Measurements from ENCODE around the gene ZBED6.
"Not testable (repeated sequence)": the region's sequence is repeated elsewhere in the genome, so short reads cannot be mapped to it uniquely, and the experiment has no call there.

ZBED6 gene, protein sequence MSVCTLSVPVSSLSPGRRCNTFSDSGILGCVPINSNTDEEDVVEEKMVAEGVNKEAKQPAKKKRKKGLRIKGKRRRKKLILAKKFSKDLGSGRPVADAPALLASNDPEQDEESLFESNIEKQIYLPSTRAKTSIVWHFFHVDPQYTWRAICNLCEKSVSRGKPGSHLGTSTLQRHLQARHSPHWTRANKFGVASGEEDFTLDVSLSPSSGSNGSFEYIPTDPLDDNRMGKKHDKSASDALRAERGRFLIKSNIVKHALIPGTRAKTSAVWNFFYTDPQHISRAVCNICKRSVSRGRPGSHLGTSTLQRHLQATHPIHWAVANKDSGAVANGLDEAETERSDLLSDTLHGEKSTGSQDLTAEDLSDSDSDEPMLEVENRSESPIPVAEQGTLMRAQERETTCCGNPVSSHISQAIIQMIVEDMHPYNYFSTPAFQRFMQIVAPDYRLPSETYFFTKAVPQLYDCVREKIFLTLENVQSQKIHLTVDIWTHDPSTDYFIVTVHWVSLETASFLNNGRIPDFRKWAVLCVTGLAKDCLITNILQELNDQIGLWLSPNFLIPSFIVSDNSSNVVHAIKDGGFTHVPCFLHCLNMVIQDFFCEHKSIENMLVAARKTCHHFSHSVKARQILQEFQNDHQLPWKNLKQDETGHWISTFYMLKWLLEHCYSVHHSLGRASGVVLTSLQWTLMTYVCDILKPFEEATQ (N-terminal part only)

DNA sequence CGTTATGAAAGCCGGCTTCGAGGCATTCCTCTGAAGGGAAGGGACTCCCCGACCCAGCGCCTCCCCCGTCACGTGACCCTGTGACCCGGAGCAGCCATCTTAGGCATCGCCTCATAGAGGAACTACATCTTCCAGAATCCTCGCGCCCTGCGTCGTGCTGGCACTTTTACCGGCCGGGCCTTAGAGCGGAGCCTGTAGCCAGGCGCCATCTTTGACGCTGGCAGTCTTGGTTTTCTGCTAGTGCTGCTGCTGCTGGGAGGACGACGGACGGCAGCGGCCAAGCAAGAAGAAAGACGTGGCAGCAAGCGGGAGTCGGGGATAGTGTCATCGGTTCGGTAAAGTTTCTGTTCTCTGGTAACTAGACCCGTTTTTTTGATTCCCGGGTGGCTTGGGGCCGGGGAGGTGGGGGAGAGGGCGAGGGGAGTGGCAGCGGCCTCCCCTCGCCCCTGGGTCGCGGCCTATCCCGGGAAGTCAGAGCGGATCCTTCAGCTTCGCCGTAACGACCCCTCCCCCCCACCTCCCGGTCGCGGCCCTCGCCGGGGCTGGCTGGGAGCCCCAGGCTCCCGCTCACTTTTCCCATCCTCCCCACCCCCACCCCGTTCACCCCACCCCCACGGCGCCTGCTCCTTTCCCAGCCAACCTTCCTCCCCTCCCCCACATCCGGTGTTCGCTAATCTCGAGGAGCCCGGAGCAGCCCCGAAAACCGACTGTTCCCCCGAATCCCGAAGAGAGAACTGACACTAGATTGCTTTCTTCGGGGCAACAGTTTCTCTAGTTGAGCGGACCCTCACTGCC lies at the start of gene ZBED6, which contains the start of gene ZC3H11A:
Gene ZBED6, plus strand, starts transcription at position 183 of the 795 bp plus-strand sequence. CDS start 1,900 bp downstream, outside the sequence.
Gene ZC3H11A, plus strand, starts transcription at position 183 of the 795 bp plus-strand sequence. CDS start 21,448 bp downstream, outside the sequence.
- DNase-seq (ENCODE audit: low spot score) = peak; percentile 99

DNA sequence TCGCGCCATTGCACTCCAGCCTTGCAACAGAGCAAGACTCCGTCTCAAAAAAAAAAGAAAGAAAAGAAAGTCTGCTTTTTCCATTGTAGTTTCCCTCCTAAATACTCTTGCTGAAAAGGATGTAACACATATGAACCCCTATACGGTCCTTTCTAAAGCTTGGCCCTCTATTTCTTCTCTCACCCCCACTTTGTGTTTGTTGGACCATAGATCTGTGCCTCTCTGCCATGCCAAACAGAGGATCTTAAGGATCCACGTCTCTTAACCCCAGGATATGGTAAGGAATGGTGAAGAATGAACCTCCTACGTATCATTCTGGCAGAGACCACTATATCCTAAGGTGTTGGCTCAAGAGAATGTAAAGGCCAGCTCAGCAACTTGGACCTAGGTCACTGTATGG lies 49.1 kb upstream of the ZBED6 start:
- no peak for DNase-seq (ENCODE audit: low spot score)

DNA sequence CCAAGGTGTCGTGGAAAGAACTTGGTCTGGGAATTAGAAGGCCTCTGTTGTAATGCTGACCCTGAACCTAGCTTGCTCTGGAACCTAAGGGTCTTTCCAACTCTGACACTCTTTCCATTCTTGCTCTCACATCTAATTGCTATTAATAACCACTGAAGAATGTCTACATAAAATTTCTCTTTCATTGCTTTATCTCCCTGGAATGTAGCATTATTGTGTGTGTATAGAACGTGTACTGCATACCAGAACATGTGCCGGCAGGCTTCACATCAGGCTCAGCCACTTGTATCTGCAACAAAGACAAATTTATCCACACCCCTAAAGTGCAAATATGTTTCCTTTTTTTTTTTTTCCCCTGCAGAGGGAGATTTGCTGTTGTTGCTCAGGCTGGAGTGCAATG lies 44.4 kb upstream of the ZBED6 start:
- no peak for DNase-seq (ENCODE audit: low spot score)

DNA sequence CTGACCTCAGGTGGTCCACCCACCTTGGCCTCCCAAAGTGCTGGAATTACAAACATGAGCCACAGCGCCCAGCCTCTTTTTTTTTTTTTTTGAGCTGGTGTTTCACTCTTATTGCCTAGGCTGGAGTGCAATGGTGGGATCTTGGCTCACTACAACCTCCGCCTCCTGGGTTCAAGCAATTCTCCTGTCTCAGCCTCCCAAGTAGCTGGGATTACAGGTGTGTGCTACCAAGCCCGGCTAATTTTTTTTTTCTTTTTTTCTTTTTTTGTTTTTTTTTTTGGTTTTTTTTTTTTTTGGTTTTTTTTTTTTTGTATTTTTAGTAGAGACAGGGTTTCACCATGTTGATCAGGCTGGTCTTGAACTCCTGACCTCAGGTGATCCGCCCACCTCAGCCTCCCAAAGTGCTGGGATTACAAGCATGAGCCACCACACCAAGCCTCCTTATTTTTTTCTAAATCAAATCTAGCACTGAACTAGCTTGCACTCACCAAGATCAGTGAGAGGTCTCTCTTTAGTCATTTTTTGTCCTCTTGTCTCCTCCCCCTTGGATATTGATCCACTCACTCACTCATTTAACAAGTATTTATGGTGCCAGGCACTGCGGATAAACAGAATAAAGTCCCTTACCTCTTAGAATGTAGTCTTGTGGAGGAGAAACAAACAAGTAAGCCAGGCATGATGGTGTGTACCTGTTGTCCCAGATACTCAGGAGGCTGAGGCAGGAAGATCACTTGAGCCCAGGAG lies 43.6 kb upstream of the ZBED6 start:
- DNase-seq (ENCODE audit: low spot score) = not testable (repeated sequence)

DNA sequence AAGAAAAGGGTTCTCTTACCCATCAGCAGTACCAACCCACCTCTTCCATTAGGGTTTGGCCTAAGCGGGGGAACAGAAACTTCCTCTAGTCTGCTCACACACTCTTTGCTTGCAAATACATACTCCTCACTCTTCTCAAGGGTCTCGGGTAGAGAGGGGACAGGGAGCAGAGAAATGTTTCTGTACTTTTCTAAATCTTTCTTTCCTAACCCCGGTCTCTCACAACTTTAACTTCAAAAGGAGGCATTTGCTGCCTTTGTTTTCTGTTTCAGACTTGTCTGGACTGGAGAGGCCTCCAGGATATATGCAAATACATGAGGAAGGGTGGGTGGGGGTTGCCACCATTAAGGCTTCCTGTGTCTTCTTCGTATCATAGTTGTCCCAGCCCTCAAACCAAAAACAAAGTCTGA lies 41.0 kb upstream of the ZBED6 start:
- peak; percentile 29 for DNase-seq (ENCODE audit: low spot score)

DNA sequence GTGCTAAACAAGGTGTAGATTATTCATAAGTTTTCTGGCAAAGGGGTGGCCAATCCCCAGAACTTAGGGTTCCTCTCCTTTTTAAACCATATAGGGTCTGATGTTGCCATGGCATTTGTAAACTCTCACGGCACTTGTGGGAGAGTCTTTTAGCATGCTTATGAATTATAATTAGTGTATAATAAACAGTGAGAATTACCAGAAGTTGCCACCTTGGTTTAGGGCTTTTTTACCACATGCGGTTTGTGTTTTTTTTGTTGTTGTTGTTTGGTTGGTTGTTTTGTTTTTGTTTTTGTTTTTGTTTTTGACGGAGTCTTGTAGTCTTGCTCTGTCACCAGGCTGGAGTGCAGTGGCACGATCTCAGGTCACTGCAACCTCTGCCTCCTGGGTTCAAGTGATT lies 39.4 kb upstream of the ZBED6 start:
- peak; percentile 51 for DNase-seq (ENCODE audit: low spot score)

DNA sequence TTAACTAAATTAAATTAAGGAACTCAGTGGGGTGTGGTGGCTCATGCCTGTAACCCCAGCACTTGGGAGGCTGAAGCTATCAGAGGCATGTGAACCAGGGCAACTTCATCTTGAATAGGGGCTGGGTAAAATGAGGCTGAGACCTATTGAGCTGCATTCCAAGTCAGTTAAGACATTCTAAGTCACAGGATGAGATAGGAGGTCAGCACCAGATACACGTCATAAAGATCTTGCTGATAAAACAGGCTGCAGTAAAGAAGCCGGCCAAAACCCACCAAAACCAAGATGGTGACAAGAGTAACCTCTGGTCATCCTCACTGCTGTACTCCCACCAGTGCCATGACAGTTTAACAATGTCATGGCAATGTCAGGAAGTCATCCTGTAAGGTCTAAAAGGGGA lies 36.7 kb upstream of the ZBED6 start:
- DNase-seq (ENCODE audit: low spot score) = not testable (repeated sequence)

DNA sequence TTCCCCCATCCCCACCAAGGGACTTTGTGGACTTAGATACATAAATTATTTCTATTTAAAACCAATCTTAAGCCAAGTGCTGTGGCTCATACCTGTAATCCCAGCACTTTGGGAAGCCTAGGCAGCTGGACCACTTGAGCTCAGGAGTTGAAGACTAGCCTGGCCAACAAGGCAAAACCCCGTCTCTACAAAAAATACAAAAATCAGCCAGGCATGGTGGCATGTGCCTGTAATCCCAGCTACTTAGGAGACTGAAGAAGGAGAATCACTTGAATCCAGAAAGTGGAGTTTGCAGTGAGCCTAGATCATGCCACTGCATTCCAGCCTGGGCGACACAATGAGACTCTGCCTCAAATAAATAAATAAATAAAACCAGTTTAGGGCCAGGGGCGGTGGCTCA lies 34.9 kb upstream of the ZBED6 start:
- no peak for DNase-seq (ENCODE audit: low spot score)

DNA sequence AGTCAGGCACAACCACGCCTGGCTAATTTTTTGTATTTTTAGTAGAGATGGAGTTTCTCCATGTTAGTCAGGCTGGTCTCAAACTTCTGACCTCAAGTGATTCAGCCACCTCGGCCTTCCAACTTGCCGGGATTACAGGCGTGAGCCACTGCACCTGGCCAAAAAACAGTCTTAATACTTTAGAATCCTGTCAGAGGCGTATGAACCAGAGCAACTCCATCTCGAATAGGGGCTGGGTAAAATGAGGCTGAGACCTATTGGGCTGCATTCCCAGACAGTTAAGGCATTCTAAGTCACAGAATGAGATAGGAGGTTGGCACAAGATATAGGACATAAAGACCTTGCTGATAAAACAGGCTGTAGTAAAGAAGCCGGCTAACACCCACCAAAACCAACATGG lies 33.5 kb upstream of the ZBED6 start:
- DNase-seq (ENCODE audit: low spot score) = not testable (repeated sequence)

DNA sequence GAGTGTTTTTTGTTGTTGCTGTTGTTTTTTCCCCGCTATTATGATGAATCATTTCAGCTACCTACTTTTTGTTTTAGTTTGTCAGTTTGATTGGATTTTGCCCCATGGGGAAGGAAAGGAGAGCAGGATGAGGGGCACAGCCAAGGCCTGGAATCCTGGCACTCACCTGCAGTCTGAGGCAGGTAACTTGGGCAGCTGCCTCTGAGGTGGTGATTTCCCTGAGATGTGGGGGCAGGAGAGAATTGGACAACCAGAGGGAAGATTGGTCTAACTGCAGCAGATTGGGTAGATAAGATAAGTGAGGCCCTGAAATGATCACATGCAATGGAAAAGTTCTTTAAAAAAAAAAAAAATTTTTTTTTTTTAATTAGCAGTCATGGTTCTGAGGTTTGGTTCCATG lies 31.9 kb upstream of the ZBED6 start:
- no peak for DNase-seq (ENCODE audit: low spot score)

DNA sequence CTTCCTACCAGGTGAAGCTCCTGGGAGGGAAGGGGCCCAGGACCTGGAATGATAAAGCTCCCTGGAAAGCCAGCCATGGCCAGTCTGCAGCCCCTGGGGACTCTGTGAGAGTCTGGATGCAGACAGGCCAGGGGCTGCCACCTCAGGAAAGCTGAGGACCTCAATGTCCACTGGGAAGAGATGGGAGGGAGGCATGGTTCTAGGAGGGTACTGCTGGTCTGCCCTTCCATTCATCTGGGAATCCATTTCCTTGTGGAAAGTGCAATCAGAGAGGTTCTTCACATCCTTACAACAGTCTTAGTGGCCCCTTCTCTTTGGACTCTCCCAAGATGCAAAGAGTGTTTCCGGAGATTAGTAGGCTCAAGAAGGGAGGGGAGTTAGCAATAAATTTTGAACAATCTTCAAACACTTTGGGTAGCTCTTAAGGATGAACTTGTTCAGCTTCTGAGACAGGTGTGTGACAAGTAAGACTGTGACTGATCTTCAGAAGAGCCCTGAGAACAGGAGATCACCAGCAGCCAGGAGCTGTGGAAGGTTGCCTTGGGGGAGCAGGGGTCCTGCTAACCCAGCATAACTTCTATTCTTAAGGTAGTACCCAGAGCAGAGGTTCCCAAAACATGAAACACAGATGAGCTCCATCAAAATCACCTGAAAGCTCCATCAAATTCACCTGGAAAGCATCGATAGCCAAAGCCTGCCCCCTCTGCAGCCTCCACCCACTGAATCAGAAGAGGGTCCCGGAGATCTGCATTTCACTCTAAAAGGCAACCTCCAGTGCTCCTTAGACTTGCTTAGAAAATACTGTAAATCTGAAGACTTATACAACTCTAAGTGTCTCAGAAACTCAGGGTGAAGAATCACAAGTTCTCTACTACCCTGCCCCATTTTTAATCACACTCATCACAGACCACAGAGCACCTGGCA lies 31.1 kb upstream of the ZBED6 start:
- no peak for DNase-seq (ENCODE audit: low spot score)

DNA sequence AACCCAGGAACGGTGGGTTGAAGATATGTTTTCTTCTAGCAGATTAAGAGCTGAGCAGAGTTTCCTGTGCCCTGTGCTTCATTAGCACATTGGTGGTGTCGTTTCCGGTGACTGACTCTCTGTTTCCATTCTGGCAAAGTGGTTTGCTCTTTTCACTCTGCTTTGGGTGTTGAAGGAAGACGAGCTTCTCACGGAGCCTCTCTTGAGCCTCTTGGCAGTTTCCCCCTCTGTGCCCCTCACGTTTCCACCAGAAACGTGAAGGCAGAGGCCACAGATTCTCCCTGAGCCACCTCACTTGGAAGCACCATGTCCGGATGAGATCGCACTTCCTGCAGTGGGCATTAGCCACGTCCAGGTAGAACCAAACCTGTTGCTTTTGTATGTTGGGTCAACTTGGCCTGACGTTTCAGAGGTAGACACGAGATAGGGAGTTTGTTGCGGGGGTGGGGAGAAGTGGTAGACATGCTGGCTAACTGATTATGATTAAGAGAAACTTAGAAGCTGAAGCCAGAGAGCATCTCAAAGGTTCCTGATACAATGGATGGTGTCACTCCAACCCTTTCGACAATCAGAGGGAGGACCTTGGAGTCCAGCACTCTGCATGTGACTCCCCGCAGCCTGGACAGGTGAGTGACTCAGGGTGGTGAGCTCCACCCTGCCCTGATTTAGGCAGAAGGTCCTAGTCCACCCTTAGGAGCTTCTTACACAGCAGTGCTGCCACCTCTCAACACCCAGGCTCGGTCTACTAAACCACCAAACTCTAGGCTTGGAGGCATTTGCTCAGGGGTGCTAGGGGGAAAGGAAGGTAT lies 30.2 kb upstream of the ZBED6 start, which contains the start of gene LAX1:
Gene LAX1, plus strand, starts transcription at position 155 of the 809 bp plus-strand sequence. Its CDS starts 383 bp downstream, at position 538.
- DNase-seq (ENCODE audit: low spot score) = peak; percentile 89

DNA sequence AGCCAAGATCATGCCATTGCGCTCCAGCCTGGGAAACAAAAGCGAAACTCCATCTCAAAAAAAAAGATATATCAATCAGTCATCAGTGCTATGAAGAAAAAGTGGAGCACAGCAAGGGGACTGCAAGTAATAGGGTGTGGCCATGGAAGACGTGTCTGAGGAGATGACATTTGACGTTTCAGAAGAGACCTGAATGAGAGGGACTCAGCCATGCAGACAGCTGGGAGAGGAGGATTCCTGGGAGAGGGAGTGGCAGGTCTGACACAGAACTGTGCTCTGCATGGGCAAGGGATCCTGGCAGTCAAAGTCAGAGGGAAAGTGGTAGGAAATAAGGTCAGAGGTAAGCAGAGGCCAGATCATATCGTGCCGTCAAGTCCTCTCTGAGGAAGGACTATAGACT lies 27.2 kb upstream of the ZBED6 start:
- DNase-seq (ENCODE audit: low spot score) = no peak

DNA sequence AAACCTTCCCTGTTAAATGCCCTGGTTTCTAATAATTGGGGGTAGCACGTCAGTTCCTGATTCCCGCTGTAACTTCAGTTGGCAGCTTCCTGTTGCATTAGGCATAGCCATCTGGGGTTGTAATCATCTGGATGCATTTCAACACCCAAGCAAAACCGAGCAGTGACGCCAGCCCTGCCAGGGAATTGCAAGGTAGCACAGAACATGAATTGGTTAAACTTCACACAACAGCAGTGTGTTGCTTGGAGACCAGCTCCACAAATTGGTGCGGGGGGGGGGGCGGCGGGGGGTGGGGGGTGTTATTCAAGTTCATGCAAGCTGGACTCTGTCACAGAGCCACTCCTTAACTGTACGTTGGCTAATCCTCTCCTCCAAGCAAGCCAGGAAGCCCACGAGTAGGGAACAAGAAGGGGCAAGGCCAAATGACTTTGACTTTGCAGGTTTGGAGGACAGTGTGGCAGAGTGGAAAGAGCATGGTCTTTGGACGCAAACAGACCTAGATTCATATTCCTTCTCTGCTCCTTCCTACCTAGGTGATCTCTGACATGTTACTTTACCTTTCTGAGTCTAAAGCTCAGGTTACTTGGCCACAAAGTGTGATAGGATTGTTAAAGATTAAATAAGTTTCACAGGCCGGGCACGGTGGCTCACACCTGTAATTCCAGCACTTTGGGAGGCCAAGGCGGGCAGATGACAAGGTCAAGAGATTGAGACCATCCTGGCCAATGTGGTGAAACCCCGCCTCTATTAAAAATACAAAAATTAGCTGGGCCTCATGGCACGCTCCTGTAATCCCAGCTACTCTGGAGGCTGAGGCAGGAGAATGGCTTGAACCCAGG lies 25.7 kb upstream of the ZBED6 start:
- DNase-seq (ENCODE audit: low spot score) = no peak

DNA sequence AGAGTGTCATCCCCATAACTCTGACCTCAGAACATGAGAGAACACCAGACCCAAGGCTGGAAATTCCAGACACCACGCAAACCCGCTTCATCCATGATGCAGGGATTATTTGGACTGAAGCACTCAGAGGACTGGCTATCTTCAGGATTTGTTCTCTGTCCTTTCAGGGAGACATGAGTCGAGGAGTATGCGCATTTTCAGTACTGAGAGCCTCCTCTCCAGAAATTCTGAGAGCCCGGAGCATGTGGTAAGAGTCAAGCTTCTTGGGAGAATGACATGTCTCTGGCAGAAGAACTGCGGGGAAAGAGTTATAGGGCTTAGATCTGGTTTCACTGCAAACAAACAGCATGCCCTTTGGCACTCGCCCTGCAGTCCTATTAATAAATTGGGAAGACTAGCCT lies 23.5 kb upstream of the ZBED6 start:
- DNase-seq (ENCODE audit: low spot score) = no peak

DNA sequence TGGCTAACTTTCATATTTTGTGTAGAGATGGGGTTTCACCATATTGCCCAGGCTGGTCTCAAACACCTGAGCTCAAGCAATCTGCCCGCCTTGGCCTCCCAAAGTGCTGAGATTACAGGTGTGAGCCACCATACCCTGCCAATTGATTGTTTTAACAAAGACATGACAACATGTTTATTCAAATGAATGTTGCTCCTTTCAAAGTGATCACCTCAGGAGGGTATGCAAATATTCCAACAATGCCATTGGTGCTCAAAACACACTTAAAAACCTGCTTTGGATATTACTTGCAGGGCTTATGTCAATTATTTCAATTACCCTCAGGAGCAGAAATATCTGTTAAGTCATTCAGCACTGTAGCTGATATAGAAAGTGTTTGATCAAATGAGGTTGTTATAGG lies 22.6 kb upstream of the ZBED6 start:
- DNase-seq (ENCODE audit: low spot score) = no peak

DNA sequence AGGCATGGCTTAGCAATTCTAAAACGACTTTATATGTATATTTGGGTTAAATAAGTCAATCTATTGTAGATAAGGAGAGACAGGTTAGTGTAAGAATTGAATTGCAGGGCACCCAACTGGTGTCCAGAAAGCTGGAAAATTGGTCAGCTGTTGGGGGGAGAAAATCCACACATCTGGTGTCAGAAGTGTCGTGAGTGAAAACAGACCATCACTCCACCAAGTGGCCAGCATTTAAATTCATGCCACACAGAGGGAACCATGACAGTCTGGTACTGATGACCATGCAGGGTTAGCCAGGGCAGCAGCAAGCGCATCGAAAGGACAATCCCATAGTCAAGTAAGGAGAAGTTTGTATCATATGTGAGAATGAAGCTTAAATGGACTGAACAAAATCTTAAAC lies 18.8 kb upstream of the ZBED6 start:
- no peak for DNase-seq (ENCODE audit: low spot score)

DNA sequence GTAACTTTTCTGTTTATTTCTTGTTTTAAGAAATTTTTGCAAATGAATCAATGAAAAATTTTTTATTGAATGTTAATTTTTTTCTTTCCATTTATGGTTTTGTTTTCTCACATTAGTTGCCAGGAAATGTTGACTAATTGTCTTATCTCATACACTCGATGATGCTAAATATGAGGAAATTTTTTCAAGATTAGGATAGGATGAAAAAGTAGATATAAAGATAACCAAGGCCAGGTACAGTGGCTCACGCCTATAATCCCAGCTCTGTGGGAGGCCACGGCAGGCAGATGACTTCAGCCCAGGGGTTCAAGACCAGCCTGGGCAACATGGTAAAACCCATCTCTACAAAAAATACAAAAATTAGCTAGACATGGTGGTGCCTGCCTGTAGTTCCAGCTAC lies 17.8 kb upstream of the ZBED6 start:
- DNase-seq (ENCODE audit: low spot score) = no peak

DNA sequence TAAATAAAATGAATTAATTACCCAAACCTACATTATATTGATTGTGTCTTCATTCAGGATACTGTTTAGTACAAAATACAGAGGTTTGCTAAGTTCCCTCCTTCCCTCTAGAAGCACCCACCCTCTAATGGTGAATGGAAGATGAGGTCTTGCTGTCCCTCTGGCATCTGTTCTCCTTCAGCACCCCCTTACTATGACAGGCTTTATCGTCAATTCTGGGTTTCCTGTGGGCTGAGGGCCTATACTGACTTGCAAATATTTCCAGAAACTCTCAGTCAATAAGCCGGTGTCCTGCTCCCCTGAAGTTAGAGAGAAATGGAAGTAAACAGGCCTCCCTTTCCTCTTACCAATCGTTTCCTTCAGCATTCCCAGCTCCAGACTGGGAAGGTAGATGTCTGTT lies 17.3 kb upstream of the ZBED6 start:
- no peak for DNase-seq (ENCODE audit: low spot score)
